ENCODE results near the gene GHITM.
A peak's percentile ranks its signal among the peaks of the same experiment; 100 is the strongest.
"Not testable (repeated sequence)": the region's sequence is repeated elsewhere in the genome, so short reads cannot be mapped to it uniquely, and the experiment has no call there.

The GHITM gene

GRCh38 chr10:84139126-84140035 is at the start of gene GHITM:
Gene GHITM (plus strand): TSS chr10:84139509. CDS start chr10:84141501, 1,992 bp downstream.
- DNase-seq (ENCODE audit: low read depth, low spot score), result peak; percentile 99

DNA sequence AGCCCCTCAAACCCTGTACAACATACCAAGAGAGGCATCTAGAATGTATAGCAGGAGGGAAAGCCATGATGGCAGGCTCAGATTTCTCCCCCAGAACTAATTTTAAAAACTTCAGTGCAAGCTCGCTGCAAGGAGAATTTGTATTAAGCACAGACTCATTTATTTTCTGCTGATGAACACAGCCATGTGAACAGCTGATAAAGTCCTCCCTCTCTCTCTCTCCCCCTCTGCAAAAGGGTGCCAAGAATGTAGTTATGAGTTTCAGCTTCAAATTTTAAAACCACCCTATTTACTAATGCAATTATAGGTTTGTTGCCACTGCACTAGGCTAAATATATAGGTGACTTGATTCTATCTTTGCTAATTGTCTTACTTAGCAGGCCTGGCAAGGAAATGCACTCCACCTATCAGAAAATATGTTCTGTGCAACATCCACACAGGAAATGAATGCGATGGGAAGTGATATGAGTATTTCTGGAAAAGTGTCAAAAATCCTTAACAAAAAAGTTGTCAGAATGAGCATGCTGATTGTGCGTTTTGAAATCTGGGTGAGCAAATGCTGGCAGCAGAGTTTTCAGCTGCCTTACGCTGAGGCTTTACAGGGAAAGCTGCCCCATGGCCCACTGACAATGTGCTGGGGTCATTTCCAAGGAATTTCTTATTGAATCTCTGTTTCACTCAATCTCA is 43.4 kb upstream of the GHITM start:
- DNase-seq (ENCODE audit: low read depth, low spot score), result peak; percentile 2

DNA sequence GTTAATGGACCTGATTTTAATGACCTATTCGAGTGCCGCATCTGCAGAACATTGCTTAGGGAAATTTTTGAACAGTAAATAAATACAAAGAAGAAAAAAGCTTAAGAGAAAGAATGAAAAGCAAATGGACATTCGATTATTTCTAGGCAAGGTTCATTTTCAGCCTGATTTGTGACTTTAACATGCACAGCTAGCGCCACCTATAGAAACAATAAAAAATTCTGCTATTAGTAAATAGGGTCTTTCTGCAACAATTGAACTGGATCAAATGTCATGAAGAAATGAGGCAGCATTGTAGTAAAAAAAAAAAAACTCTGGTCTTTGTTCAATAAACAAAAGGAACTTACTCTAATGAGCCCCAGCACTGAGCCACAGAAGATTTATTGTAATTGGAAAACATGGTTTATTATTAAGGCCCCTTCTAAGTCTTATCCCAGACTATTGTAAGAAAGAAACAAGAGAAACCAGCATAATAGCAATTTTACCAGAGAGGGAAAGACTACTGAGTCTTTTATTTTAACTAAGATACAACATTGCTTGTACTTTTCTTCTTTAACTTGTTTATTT is 41.4 kb upstream of the GHITM start:
- DNase-seq (ENCODE audit: low read depth, low spot score), result peak; percentile 27

GRCh38 chr10:84098667-84099066 is 40.6 kb upstream of the GHITM start:
- DNase-seq (ENCODE audit: low read depth, low spot score), result no peak

GRCh38 chr10:84101042-84101441 is 38.3 kb upstream of the GHITM start:
- no peak for DNase-seq (ENCODE audit: low read depth, low spot score)

DNA sequence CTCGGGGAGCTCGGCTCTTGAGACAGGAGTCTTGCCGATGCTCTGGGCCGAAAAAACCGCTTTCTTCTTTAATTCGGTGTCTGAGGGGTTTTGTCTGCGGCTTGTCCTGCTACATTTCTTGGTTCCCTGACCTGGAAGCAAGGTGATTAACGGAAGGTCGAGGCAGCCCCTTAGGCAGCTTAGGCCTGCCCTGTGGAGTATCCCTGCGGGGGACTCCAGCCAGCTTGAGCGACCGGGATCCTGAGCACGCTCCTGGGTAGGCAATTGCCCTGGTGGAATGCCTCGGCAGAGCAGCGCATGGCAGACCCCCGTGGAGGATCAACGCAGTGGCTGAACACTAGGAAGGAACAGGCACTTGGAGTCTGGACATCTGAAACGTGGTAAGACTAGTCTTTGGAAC is 30.5 kb upstream of the GHITM start:
- no peak for DNase-seq (ENCODE audit: low read depth, low spot score)

GRCh38 chr10:84109772-84110171 is 29.5 kb upstream of the GHITM start:
- DNase-seq (ENCODE audit: low read depth, low spot score), result not testable (repeated sequence)

DNA sequence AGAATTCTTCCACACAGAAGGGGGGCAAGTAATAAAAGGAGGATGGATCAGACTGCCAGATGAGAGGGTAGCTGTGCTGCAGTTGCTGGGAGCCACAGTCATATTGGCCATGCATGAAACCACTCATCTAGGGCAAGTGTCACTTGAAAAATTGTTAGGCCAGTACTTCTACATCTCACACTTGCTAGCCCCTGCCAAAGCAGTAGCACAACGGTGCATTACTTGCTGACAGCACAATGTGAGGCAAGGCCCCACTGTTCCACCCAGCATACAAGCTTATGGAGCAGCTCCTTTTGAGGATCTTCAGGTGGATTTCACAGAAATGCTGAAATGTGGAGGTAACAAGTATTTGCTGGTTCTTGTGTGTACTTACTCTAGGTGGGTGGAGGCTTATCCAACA is 25.8 kb upstream of the GHITM start:
- DNase-seq (ENCODE audit: low read depth, low spot score), result not testable (repeated sequence)

GRCh38 chr10:84114088-84114667 is 25.1 kb upstream of the GHITM start:
- DNase-seq (ENCODE audit: low read depth, low spot score), result peak; percentile 3

GRCh38 chr10:84117204-84117603 is 22.1 kb upstream of the GHITM start:
- DNase-seq (ENCODE audit: low read depth, low spot score), result not testable (repeated sequence)

DNA sequence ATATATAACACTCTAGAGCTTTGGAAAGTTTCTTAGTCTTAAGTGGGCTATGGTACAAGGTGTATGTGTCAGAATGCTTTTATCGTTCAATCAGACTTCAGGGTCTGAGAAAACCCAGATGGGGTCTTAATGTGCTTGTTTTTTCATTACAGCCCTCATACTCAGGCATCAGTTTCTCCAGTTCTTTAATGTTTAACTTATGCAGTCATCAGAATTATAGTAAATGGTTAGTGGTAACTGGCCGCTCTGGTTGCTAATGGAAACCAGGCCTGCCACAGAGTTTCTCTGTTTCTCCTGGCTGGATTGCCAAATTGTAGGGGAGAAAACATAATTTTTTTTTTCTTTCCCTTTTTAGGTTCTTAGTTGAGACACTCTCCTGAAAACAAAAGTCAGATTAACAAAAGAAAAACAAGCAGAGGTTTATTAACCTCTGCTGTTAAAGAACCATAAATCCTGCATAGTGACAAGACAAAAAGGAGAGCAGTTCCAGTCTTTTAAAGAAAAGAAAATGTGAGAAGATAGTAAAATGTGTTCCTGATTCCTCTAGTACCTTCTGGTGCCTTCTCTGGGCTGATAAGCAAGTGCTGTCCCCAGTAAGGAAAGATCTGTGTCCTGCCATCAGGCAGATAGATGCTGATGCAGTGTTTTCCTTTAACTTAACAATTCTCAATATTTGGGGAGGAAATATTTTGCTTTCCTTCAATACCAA is 21.5 kb upstream of the GHITM start:
- DNase-seq (ENCODE audit: low read depth, low spot score), result no peak

DNA sequence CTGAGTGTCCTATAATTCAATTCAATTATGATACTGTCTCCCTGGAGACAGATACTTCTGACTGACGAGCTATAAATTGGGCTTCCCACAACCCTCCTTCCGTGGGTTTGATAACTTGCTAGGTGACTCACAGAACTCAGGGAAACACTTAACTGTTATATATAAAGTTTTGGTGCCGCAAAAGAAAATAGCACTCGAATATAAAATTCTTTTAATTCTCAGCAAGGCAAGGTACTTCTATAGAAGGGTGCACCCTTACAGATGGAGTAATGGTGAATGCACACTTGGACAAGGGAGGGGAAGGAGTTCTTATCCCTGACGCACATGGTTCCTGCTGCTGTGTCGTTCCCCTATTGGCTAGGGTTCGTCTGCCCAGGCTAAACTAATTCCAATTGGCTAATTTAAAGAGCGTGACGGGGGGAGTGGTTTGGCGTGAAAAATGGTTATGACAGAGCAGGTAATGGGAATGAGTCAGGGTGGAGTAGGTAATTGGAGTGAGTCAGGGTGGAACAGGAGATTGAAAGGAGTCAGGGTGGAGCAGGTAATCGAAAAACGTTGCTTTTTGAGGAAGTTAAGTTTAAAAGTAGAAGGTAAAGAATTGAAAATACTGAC is 20.8 kb upstream of the GHITM start:
- no peak for DNase-seq (ENCODE audit: low read depth, low spot score)

GRCh38 chr10:84123362-84123761 is 15.9 kb upstream of the GHITM start:
- DNase-seq (ENCODE audit: low read depth, low spot score), result no peak

GRCh38 chr10:84125910-84126784 is 13.2 kb upstream of the GHITM start:
- DNase-seq (ENCODE audit: low read depth, low spot score), result not testable (repeated sequence)

- DNase-seq (ENCODE audit: low read depth, low spot score), result no peak
These were observed 12.5 kb upstream of the GHITM start for GRCh38 chr10:84126785-84127167.

- DNase-seq (ENCODE audit: low read depth, low spot score), result no peak
These were observed 3.5 kb upstream of the GHITM start for GRCh38 chr10:84135836-84136235.

- no peak for DNase-seq (ENCODE audit: low read depth, low spot score)
These were observed 1.5 kb upstream of the GHITM start for GRCh38 chr10:84137811-84138210.

DNA sequence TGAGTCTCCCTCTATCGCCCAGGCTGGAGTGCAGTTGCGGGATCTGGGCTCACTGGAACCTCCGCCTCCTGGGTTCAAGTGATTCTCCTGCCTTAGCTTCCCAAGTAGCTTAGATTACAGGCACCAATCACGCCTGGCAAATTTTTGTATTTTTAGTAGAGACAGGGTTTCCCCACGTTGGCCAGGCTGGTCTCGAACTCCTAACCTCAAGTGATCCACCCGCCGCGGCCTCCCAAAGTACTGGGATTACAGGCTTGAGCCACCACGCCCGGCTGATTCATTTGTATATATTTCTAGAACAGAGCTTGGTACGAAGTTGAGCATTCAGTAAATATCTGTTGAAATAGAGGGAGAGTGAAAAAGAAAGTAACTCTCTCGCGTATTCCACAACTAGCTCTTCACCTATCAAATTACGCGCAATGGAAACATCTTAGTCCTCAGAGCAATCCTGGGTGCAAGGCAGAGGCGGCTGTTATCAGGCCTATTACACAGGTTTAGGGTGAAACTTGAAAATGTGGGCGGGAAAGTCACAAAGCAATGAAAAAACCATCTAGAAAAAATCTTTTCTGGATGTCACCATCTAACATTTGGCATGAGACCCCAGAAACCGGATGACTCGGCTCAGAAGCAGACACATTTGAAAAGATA is 707 bp upstream of the GHITM start:
- DNase-seq (ENCODE audit: low read depth, low spot score), result no peak

DNA sequence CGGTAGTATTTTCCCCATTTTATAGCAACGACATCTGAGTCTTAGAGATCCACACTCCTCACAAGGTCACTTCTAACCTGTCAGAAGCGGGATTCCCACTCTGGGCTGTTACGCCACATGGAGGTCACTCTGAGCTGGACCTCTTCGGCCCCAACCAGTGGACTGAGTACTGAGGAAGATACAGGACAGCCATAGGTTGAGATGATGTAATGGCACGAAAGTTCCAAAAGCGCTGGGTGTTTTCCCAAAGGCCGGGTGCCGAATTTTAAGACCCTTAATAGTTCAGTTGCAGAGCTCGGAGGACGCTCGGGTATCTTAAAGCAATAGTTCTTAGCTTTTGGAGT is 699 bp downstream of the GHITM start:
- DNase-seq (ENCODE audit: low read depth, low spot score), result peak; percentile 32

- no peak for DNase-seq (ENCODE audit: low read depth, low spot score)
These were observed 8.0 kb downstream of the GHITM start for GRCh38 chr10:84147347-84147746.
